GM23248 (cell line): Measurements from ENCODE around the gene SULT1C4. TPM values are rescaled to one million over a fixed set of nuclear protein-coding genes. Genes with fewer than 3 reads are reported as not detected.
A peak's percentile ranks its signal among the peaks of the same experiment; 100 is the strongest.

Experiments
- DNase-seq: peaks from one replicate; pipeline ENCODE4 v3.0.0-alpha.2; 2015
- H2AFZ ChIP-seq: fragments of 200-600 bp; sonication (generic); 2 replicates; pipeline ENCODE4 v1.6.1; 2016; ENCODE audit warnings: antibody characterized with exemption
- H3F3A ChIP-seq: fragments of 200-600 bp; sonication (generic); 2 replicates; pipeline ENCODE4 v1.6.1; 2016; ENCODE audit warnings: mild to moderate bottlenecking, antibody characterized with exemption, mixed run types; ENCODE audit not compliant: insufficient read depth
- H3K27ac ChIP-seq: fragments of 200-600 bp; sonication (generic); 2 replicates; pipeline ENCODE4 v1.5.1; 2016; ENCODE audit warnings: mild to moderate bottlenecking
- H3K27me3 ChIP-seq: fragments of 200-600 bp; sonication (generic); replicated peaks from 2 replicates; pipeline ENCODE4 v1.6.1; 2016; ENCODE audit warnings: mild to moderate bottlenecking; ENCODE audit not compliant: insufficient read depth
- H3K36me3 ChIP-seq: fragments of 200-600 bp; sonication (generic); 2 replicates; pipeline ENCODE4 v1.6.1; 2016; ENCODE audit warnings: low read depth, mild to moderate bottlenecking
- H3K4me1 ChIP-seq: fragments of 200-600 bp; sonication (generic); 2 replicates; pipeline ENCODE4 v1.6.1; 2016; ENCODE audit warnings: mild to moderate bottlenecking; ENCODE audit not compliant: insufficient read depth
- H3K4me2 ChIP-seq: fragments of 200-600 bp; sonication (generic); one replicate; pipeline ENCODE4 v1.6.1; 2016; ENCODE audit warnings: mild to moderate bottlenecking; ENCODE audit not compliant: unreplicated experiment
- H3K4me3 ChIP-seq: fragments of 200-600 bp; sonication (generic); 2 replicates; pipeline ENCODE4 v1.5.1; 2016; ENCODE audit warnings: mild to moderate bottlenecking
- H3K79me2 ChIP-seq: fragments of 200-600 bp; sonication (generic); 2 replicates; pipeline ENCODE4 v1.6.1; 2016; ENCODE audit warnings: mild to moderate bottlenecking; ENCODE audit not compliant: insufficient read depth
- H3K9ac ChIP-seq: fragments of 200-600 bp; sonication (generic); 2 replicates; pipeline ENCODE4 v1.6.1; 2016; ENCODE audit warnings: mild to moderate bottlenecking
- H3K9me2 ChIP-seq: fragments of 200-600 bp; sonication (generic); 2 replicates; pipeline ENCODE4 v1.6.1; 2016; ENCODE audit warnings: mixed run types, mild to moderate bottlenecking, moderate library complexity; ENCODE audit not compliant: insufficient read depth
- H3K9me3 ChIP-seq: fragments of 200-600 bp; sonication (generic); one replicate; pipeline ENCODE4 v1.6.1; 2017; ENCODE audit warnings: low read depth
- H4K20me1 ChIP-seq: fragments of 200-600 bp; sonication (generic); 2 replicates; pipeline ENCODE4 v1.6.0; 2016; ENCODE audit not compliant: insufficient read depth
- EZH2 ChIP-seq: fragments of 200-600 bp; sonication (generic); IDR thresholded peaks from 2 replicates; pipeline ENCODE4 v1.6.1; 2018; ENCODE audit warnings: antibody characterized with exemption, mild to moderate bottlenecking; ENCODE audit not compliant: insufficient read depth, poor library complexity, severe bottlenecking
- EZH2phosphoT487 ChIP-seq: fragments of 200-600 bp; sonication (generic); IDR thresholded peaks from 2 replicates; pipeline ENCODE4 v1.6.1; 2018; ENCODE audit warnings: antibody characterized with exemption, moderate library complexity, mild to moderate bottlenecking, low read depth; ENCODE audit not compliant: insufficient read depth
- WGBS, 2 experiments: methylation state at CpG; one replicate each; pipeline ENCODE4 v1.1.6; 2015 to 2017; ENCODE audit warnings: low lambda C conversion rate in 2 of 2, low coverage in 1 of 2; ENCODE audit errors: missing lambda C conversion rate in 2 of 2; 5-methylcytosine and 5-hydroxymethylcytosine counted together
- in situ Hi-C: fragments of 300-500 bp; cut with MboI; formaldehyde crosslinking; loops from 2 replicates; pipeline ENCODE4 v1.15.0; 2020
- polyA plus RNA-seq: library from polyadenylated mRNA; unstranded; fragments of >200 nt; fragmentation: Nextera tagmentation; extraction: Ambion mirVana; gene quantifications from 2 replicates; pipeline ENCODE4 v1.2.1, GENCODE V29; 2016
- total RNA-seq: library from RNA; depleted of rRNA; stranded (reverse); fragments of >200 nt; shearing (Covaris generic); gene quantifications from 2 replicates; pipeline ENCODE4 v1.2.3, GENCODE V29; 2014

SULT1C4 gene
- total and polyA plus RNA-seq, 2 experiments from 2014 or later, result not detected

DNA sequence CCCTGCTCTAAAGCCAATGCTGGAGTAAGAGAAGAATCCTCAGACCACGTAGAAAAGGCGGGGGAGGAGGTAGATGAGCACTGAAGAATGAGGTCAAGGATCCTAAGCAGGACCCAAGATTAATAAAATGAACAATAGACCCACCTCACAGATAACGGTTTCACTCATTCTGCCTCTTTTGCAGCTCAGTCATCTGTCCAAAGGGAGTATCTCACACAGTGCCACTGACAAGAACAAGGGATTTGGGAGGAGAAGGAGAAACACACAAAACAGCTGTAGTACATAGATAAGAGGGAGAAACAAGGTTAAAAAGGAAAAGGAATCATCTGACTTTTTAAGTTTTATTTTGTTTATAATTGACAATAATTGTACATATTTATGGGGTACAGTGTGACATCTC lies 30.9 kb upstream of the SULT1C4 start:
- Histone ChIP-seq H3K27me3 (peaks cover 8% of the 10 kb centered on the region; the same call in 1 of the 2 replicates), H3K4me3 (no peak overlapping the region), H3K9me2 (no peaks in the 10 kb centered on the region), H3K79me2 (no peaks in the 10 kb centered on the region), H3K36me3 (no peaks in the 10 kb centered on the region), H2AFZ (no peak overlapping the region), H4K20me1 (no peaks in the 10 kb centered on the region), H3K9me3 (no peaks in the 10 kb centered on the region), H3K9ac (no peak overlapping the region), H3F3A (no peaks in the 10 kb centered on the region), H3K4me1 (peaks cover 4% of the 10 kb centered on the region; the same call in 1 of the 2 replicates), H3K27ac (no peak overlapping the region), H3K4me2 (no peak overlapping the region)
- no peak for TF ChIP-seq EZH2phosphoT487
- no peak for TF ChIP-seq EZH2
- 57 to 73% methylated on average over 3 of the region's 3 CpGs for WGBS, 2 experiments
- in situ Hi-C loops, result no loop called here
- DNase-seq, result no peak

- H3K4me3 ChIP-seq, result no peak overlapping the region
- no peaks in the 10 kb centered on the region for H4K20me1 ChIP-seq
- H3K9me2 ChIP-seq, result no peaks in the 10 kb centered on the region
- H3K36me3 ChIP-seq, result no peaks in the 10 kb centered on the region
- H3K4me1 ChIP-seq, result peaks cover 9% of the 10 kb centered on the region; the same call in 1 of the 2 replicates
- H3K9me3 ChIP-seq, result no peaks in the 10 kb centered on the region
- H3K4me2 ChIP-seq, result no peak overlapping the region
- no peak overlapping the region for H3K27ac ChIP-seq
- H2AFZ ChIP-seq, result no peak overlapping the region
- H3K79me2 ChIP-seq, result no peaks in the 10 kb centered on the region
- TF ChIP-seq EZH2 (no peak), EZH2phosphoT487 (no peak)
- in situ Hi-C loops, result no loop called here
- 68 to 78% methylated on average over 3 of the region's 3 CpGs for WGBS, 2 experiments
- no peak overlapping the region for H3K9ac ChIP-seq
- peaks cover 8% of the 10 kb centered on the region; the same call in 1 of the 2 replicates for H3K27me3 ChIP-seq
- DNase-seq, result no peak
- H3F3A ChIP-seq, result no peaks in the 10 kb centered on the region
Observed at GRCh38 chr2:108347786-108348185, 30.0 kb upstream of the SULT1C4 start.

DNA sequence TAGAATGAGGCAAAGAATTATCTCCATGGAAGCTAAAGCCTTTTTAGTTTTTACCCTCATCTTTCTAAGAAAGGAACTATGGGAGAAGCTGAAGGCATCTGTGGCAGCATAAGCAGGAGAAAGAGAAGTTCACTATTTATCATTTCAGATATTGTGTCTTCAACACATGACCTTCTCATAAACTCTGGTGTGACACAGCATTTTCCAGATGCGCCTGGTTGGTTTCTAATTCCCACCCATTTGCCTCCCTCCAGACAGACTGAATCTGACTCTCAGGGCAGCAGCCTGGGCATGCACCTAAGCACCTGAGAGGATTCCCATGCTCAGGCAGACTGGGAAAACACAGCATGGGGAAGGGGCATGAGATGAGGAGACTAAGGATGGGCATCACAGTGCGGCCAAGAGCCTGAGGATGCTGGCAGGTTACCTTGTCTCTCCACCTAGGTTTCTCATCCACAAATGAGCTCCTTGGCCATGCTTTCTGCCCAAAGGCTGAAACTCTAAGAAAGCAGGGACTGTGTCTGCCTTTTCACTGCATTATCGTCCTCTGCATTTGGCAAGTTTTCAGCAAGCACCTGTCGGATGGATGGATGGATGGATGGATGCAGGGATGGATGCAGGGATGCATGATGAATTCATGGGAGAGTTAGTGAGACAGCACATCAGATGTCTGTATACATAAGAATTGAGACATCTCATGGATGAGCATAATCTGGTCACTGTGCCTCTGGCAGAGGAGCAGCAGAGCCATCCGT lies 28.8 kb upstream of the SULT1C4 start:
- Histone ChIP-seq H3K27ac (no peak overlapping the region), H3F3A (no peaks in the 10 kb centered on the region), H3K4me3 (no peak overlapping the region), H3K9me3 (no peaks in the 10 kb centered on the region), H4K20me1 (no peaks in the 10 kb centered on the region), H3K27me3 (peaks cover 8% of the 10 kb centered on the region; the same call in 1 of the 2 replicates), H3K4me2 (no peak overlapping the region), H3K9me2 (no peaks in the 10 kb centered on the region), H3K4me1 (peaks cover 9% of the 10 kb centered on the region; the same call in 1 of the 2 replicates), H3K36me3 (no peaks in the 10 kb centered on the region), H3K79me2 (no peaks in the 10 kb centered on the region), H2AFZ (no peak overlapping the region), H3K9ac (no peak overlapping the region)
- WGBS, 2 experiments, result 65 to 69% methylated on average over 5 of the region's 5 CpGs
- no peak for DNase-seq
- in situ Hi-C loops, result no loop called here
- TF ChIP-seq EZH2phosphoT487 (no peak), EZH2 (no peak)

DNA sequence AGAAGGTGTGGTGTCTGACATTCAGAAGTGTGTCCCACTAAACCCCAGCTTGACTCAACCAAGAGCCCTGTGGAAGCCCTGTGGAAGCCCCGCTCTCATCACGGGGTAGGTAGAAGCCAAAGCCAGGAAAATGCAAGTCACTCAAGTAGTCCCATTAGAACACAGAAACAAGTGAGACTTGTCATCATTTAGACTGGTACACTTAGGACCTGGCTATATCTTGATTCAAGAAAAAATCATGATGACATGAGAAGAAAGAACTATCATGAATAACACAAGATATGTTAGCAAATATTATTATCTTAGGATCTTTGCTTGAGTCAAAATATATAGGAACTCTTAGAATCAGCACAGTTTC lies 28.2 kb upstream of the SULT1C4 start:
- H3K9me2 ChIP-seq, result no peaks in the 10 kb centered on the region
- 42 to 45% methylated on average over 2 of the region's 2 CpGs for WGBS, 2 experiments
- no peak overlapping the region for H3K9ac ChIP-seq
- H3K36me3 ChIP-seq, result no peaks in the 10 kb centered on the region
- no peak overlapping the region for H3K27ac ChIP-seq
- DNase-seq, result no peak
- in situ Hi-C loops, result no loop called here
- no peaks in the 10 kb centered on the region for H4K20me1 ChIP-seq
- peaks cover 8% of the 10 kb centered on the region; the same call in 1 of the 2 replicates for H3K27me3 ChIP-seq
- no peaks in the 10 kb centered on the region for H3K79me2 ChIP-seq
- H3K9me3 ChIP-seq, result no peaks in the 10 kb centered on the region
- no peaks in the 10 kb centered on the region for H3F3A ChIP-seq
- 0 out of 2 replicates have a peak overlapping the region, but pooled peaks have one; percentile 22 for H2AFZ ChIP-seq
- H3K4me2 ChIP-seq, result no peak overlapping the region
- peaks cover 9% of the 10 kb centered on the region; the same call in 1 of the 2 replicates for H3K4me1 ChIP-seq
- TF ChIP-seq EZH2, result no peak
- no peak for TF ChIP-seq EZH2phosphoT487
- no peak overlapping the region for H3K4me3 ChIP-seq
